ENCODE data around the gene NXN. TPM values are rescaled to one million over a fixed set of nuclear protein-coding genes. Genes with fewer than 3 reads are reported as not detected.
"Not testable (repeated sequence)": the region's sequence is repeated elsewhere in the genome, so short reads cannot be mapped to it uniquely, and the experiment has no call there.

NXN gene
- total RNA-seq, 5 donors from 2014 or later (not counting 1 experiment from before 2014, with no cell fraction given), result 0.56 to 1.3 (median 0.96) TPM

GRCh38 chr17:756010-756567 lies 223.5 kb downstream of the NXN start:
- POLR2A ChIA-PET, H3K27me3 Mint-ChIP-seq: not testable (repeated sequence)
- peaks cover 3 to 12% of the 10 kb centered on the region in 2 experiments for H3K4me1 ChIP-seq (ENCODE audit: control insufficient read depth in 1 of 2, extremely low read depth in 1 of 2, insufficient read depth in 2 of 2, low read length in 2 of 2)

GRCh38 chr17:755319-755961 lies 224.1 kb downstream of the NXN start:
- H3K27ac ChIP-seq (ENCODE audit: low read length); H3K4me3 ChIP-seq (ENCODE audit: control insufficient read depth in 1 of 2, extremely low read depth in 1 of 2, low read length in 1 of 2); ATAC-seq (replicated peaks in 1 of 4); H3K27me3 Mint-ChIP-seq; H3K27me3 ChIP-seq (replicated peaks in 1 of 2; ENCODE audit: control insufficient read depth in 2 of 2, extremely low read depth in 1 of 2, insufficient read depth in 2 of 2, low read length in 1 of 2); DNase-seq; H3K27ac Mint-ChIP-seq; H3K4me3 Mint-ChIP-seq; CTCF ChIA-PET; H3K9me3 ChIP-seq; H3K9me3 Mint-ChIP-seq: not testable (repeated sequence)
- H3K4me1 ChIP-seq (ENCODE audit: control insufficient read depth in 1 of 2, extremely low read depth in 1 of 2, insufficient read depth in 2 of 2, low read length in 2 of 2), result peaks cover 6 to 18% of the 10 kb centered on the region in 2 experiments
- peaks cover 10 to 22% of the 10 kb centered on the region in 2 donors for H3K36me3 ChIP-seq (ENCODE audit: control insufficient read depth in 2 of 2, extremely low read depth in 1 of 2, insufficient read depth in 1 of 2, low read length in 1 of 2)
- 97% methylated on average over 6 of the region's 9 CpGs for WGBS (ENCODE audit: insufficient coverage)
- POLR2A ChIA-PET, result interaction anchor here in 1 of 2 donors (0.6 to 0.7 kb wide), 2 partner anchors 19 to 41 kb away, joined by 4 to 8 read pairs; no protein-coding TSS in a partner anchor
- Mint-ChIP-seq H3K36me3 (peaks cover 22% of the 10 kb centered on the region), H3K4me1 (peaks cover 19 to 22% (median 20%) of the 10 kb centered on the region in 3 donors)

More at GRCh38 chr17:756010-756567, 223.5 kb downstream of the NXN start:
- 100% methylated on average over 3 of the region's 15 CpGs for WGBS (ENCODE audit: insufficient coverage)
- H3K9me3 ChIP-seq; H3K9me3 Mint-ChIP-seq; H3K27me3 ChIP-seq (replicated peaks in 1 of 2; ENCODE audit: control insufficient read depth in 2 of 2, extremely low read depth in 1 of 2, insufficient read depth in 2 of 2, low read length in 1 of 2); H3K4me3 Mint-ChIP-seq; DNase-seq; H3K27ac ChIP-seq (ENCODE audit: low read length); H3K27ac Mint-ChIP-seq; ATAC-seq (replicated peaks in 1 of 4); CTCF ChIA-PET; H3K4me3 ChIP-seq (ENCODE audit: control insufficient read depth in 1 of 2, extremely low read depth in 1 of 2, low read length in 1 of 2): not testable (repeated sequence)
- peaks cover 13 to 15% (median 14%) of the 10 kb centered on the region in 3 donors for H3K4me1 Mint-ChIP-seq
- H3K36me3 ChIP-seq (ENCODE audit: control insufficient read depth in 2 of 2, extremely low read depth in 1 of 2, insufficient read depth in 1 of 2, low read length in 1 of 2), result peaks cover 10 to 28% of the 10 kb centered on the region in 2 donors
- H3K36me3 Mint-ChIP-seq, result peaks cover 27% of the 10 kb centered on the region

- ATAC-seq (replicated peaks in 1 of 4) (no peak), DNase-seq (no peak)
- no peaks in the 10 kb centered on the region for H3K27me3 ChIP-seq (replicated peaks in 1 of 2; ENCODE audit: control insufficient read depth in 2 of 2, extremely low read depth in 1 of 2, insufficient read depth in 2 of 2, low read length in 1 of 2)
- no peak overlapping the region for H3K4me3 ChIP-seq (ENCODE audit: control insufficient read depth in 1 of 2, extremely low read depth in 1 of 2, low read length in 1 of 2)
- peak overlapping the region; percentile 36 to 41 for H3K27ac Mint-ChIP-seq
- H3K4me1 ChIP-seq (ENCODE audit: control insufficient read depth in 1 of 2, extremely low read depth in 1 of 2, insufficient read depth in 2 of 2, low read length in 2 of 2), result peaks cover 8 to 29% of the 10 kb centered on the region in 2 experiments
- POLR2A ChIA-PET, result no interaction called here
- CTCF ChIA-PET, result interaction anchor here in 1 of 2 donors (0.5 to 1.4 kb wide), 5 partner anchors 38 to 341 kb away, joined by 3 to 7 read pairs (median 5); partner anchors contain the start of gene TIMM22
- H3K9me3 ChIP-seq, result no peaks in the 10 kb centered on the region
- H3K36me3 ChIP-seq (ENCODE audit: control insufficient read depth in 2 of 2, extremely low read depth in 1 of 2, insufficient read depth in 1 of 2, low read length in 1 of 2), result peaks cover 4 to 6% of the 10 kb centered on the region in 2 donors
- no peaks in the 10 kb centered on the region for H3K27me3 Mint-ChIP-seq
- peaks cover 10% of the 10 kb centered on the region for H3K36me3 Mint-ChIP-seq
- 92% methylated on average over 2 of the region's 13 CpGs for WGBS (ENCODE audit: insufficient coverage)
- no peaks in the 10 kb centered on the region for H3K9me3 Mint-ChIP-seq
- H3K4me1 Mint-ChIP-seq, result peaks cover 32 to 37% (median 34%) of the 10 kb centered on the region in 3 donors
- H3K4me3 Mint-ChIP-seq, result peak overlapping the region; percentile 48 to 71 (median 55)
- no peak overlapping the region for H3K27ac ChIP-seq (ENCODE audit: low read length)
Observed at GRCh38 chr17:753418-753817, 226.2 kb downstream of the NXN start.

GRCh38 chr17:752620-753219 lies 226.9 kb downstream of the NXN start:
- peak in 11 of 35 experiments; percentile 13 to 52 (median 26) for DNase-seq

GRCh38 chr17:752002-752619 lies 227.5 kb downstream of the NXN start, which contains the start of gene GEMIN4:
Gene GEMIN4 (minus strand): TSS chr17:752264. CDS start chr17:752142, 122 bp downstream.
- H3K27ac ChIP-seq (ENCODE audit: low read length), result peak within 1 kb of the TSS; percentile 50
- peak; percentile 88 to 99 (median 96) for DNase-seq
- under 1% methylated on average over 87 of the region's 87 CpGs for WGBS (ENCODE audit: insufficient coverage)
- peak within 1 kb of the TSS; percentile 70 to 83 for H3K4me3 ChIP-seq (ENCODE audit: control insufficient read depth in 1 of 2, extremely low read depth in 1 of 2, low read length in 1 of 2)
- Mint-ChIP-seq H3K4me3 (peak within 1 kb of the TSS; percentile 91 to 98 (median 92)), H3K4me1 (peaks cover 32 to 43% (median 42%) of the 10 kb centered on the region in 3 donors), H3K27me3 (no peaks in the 10 kb centered on the region), H3K9me3 (no peaks in the 10 kb centered on the region), H3K36me3 (peaks cover 15% of the 10 kb centered on the region), H3K27ac (peak within 1 kb of the TSS; percentile 92)
- ChIA-PET POLR2A (interaction anchor here in 1 of 2 donors (0.8 kb wide), 1 partner anchor 27 kb away, joined by 3 read pairs; no protein-coding TSS in a partner anchor), CTCF (interaction anchor here (0.6 to 1.0 kb wide), 5 partner anchors 21 to 244 kb away, joined by 3 to 7 read pairs (median 5); partner anchors contain the start of gene TIMM22 (in 1 of the 2))
- H3K9me3 ChIP-seq, result no peaks in the 10 kb centered on the region
- H3K36me3 ChIP-seq (ENCODE audit: control insufficient read depth in 2 of 2, extremely low read depth in 1 of 2, insufficient read depth in 1 of 2, low read length in 1 of 2), result peaks cover 0 to 11% of the 10 kb centered on the region in 2 donors
- peak; percentile 84 to 89 (median 85) for ATAC-seq (replicated peaks in 1 of 4)
- peaks cover 8 to 29% of the 10 kb centered on the region in 2 experiments for H3K4me1 ChIP-seq (ENCODE audit: control insufficient read depth in 1 of 2, extremely low read depth in 1 of 2, insufficient read depth in 2 of 2, low read length in 2 of 2)
- no peaks in the 10 kb centered on the region for H3K27me3 ChIP-seq (replicated peaks in 1 of 2; ENCODE audit: control insufficient read depth in 2 of 2, extremely low read depth in 1 of 2, insufficient read depth in 2 of 2, low read length in 1 of 2)

More at GRCh38 chr17:752620-753219, 226.9 kb downstream of the NXN start:
- POLR2A ChIA-PET, result interaction anchor here in 1 of 2 donors (0.8 kb wide), 1 partner anchor 26 kb away, joined by 3 read pairs; no protein-coding TSS in a partner anchor
- peak; percentile 5 to 28 (median 18) for ATAC-seq (replicated peaks in 1 of 4)
- Histone ChIP-seq H3K4me3 (ENCODE audit: control insufficient read depth in 1 of 2, extremely low read depth in 1 of 2, low read length in 1 of 2) (peak overlapping the region; percentile 70 to 83), H3K36me3 (ENCODE audit: control insufficient read depth in 2 of 2, extremely low read depth in 1 of 2, insufficient read depth in 1 of 2, low read length in 1 of 2) (peaks cover 0 to 5% of the 10 kb centered on the region in 2 donors), H3K9me3 (no peaks in the 10 kb centered on the region), H3K27me3 (replicated peaks in 1 of 2; ENCODE audit: control insufficient read depth in 2 of 2, extremely low read depth in 1 of 2, insufficient read depth in 2 of 2, low read length in 1 of 2) (no peaks in the 10 kb centered on the region), H3K27ac (ENCODE audit: low read length) (peak overlapping the region; percentile 50), H3K4me1 (ENCODE audit: control insufficient read depth in 1 of 2, extremely low read depth in 1 of 2, insufficient read depth in 2 of 2, low read length in 2 of 2) (peaks cover 8 to 29% of the 10 kb centered on the region in 2 experiments)
- Mint-ChIP-seq H3K27me3 (no peaks in the 10 kb centered on the region), H3K36me3 (peaks cover 17% of the 10 kb centered on the region), H3K27ac (peak overlapping the region; percentile 92), H3K4me3 (peak overlapping the region; percentile 91 to 98 (median 92)), H3K9me3 (no peaks in the 10 kb centered on the region), H3K4me1 (peaks cover 32 to 43% (median 41%) of the 10 kb centered on the region in 3 donors)
- WGBS (ENCODE audit: insufficient coverage), result 27% methylated on average over 31 of the region's 43 CpGs
- CTCF ChIA-PET, result interaction anchor here (0.6 to 1.4 kb wide), 7 partner anchors 21 to 340 kb away, joined by 3 to 7 read pairs (median 5); partner anchors contain the start of gene TIMM22 (in 1 of the 2)

Measured in T-cell (primary cell).